ENCODE measurements around the gene FBXO21.
A peak's percentile ranks its signal among the peaks of the same experiment; 100 is the strongest.
"Not testable (repeated sequence)": the region's sequence is repeated elsewhere in the genome, so short reads cannot be mapped to it uniquely, and the experiment has no call there.

FBXO21 gene

DNA sequence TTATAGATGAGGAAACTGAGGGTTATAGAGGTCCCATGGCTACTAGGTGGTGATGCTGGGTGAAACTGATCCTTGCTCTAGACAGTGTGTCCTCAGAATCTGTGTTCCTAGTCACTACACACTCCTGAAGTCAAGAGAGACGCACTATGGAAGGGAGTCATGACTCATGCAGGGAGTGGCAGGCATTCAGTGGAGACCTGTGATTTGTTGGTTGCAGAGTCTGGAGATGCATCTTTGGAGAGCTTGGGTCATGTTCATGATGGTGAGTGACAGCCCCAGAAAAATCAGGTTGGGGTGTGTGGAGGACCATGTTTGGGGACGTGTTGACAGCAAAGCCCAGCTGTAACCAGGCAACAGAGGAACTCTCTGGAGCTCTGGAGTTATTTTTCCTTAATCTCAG is 38.0 kb upstream of the FBXO21 start:
- TF ChIP-seq, protein P1, sequence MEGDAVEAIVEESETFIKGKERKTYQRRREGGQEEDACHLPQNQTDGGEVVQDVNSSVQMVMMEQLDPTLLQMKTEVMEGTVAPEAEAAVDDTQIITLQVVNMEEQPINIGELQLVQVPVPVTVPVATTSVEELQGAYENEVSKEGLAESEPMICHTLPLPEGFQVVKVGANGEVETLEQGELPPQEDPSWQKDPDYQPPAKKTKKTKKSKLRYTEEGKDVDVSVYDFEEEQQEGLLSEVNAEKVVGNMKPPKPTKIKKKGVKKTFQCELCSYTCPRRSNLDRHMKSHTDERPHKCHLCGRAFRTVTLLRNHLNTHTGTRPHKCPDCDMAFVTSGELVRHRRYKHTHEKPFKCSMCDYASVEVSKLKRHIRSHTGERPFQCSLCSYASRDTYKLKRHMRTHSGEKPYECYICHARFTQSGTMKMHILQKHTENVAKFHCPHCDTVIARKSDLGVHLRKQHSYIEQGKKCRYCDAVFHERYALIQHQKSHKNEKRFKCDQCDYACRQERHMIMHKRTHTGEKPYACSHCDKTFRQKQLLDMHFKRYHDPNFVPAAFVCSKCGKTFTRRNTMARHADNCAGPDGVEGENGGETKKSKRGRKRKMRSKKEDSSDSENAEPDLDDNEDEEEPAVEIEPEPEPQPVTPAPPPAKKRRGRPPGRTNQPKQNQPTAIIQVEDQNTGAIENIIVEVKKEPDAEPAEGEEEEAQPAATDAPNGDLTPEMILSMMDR (IDR thresholded peaks at IDR 0.05; ENCODE audit: low read depth, low read length, missing control alignments) = no peak
- no peaks in the 10 kb centered on the region for H3K27me3 ChIP-seq (replicated peaks)
- DNase-seq = peak; percentile 2
- H3K36me3 ChIP-seq (replicated peaks) = no peaks in the 10 kb centered on the region
- H3K27ac ChIP-seq = no peak overlapping the region
- in situ Hi-C loops (cut with HindIII; ENCODE audit: low pct_ligation_motif_present, low sequenced_read_pairs) = loop anchor here (25.0 kb wide), 1 partner anchor 609 kb away; no protein-coding TSS in a partner anchor
- no peak overlapping the region for H3K4me3 ChIP-seq (ENCODE audit: low read depth, low read length)

DNA sequence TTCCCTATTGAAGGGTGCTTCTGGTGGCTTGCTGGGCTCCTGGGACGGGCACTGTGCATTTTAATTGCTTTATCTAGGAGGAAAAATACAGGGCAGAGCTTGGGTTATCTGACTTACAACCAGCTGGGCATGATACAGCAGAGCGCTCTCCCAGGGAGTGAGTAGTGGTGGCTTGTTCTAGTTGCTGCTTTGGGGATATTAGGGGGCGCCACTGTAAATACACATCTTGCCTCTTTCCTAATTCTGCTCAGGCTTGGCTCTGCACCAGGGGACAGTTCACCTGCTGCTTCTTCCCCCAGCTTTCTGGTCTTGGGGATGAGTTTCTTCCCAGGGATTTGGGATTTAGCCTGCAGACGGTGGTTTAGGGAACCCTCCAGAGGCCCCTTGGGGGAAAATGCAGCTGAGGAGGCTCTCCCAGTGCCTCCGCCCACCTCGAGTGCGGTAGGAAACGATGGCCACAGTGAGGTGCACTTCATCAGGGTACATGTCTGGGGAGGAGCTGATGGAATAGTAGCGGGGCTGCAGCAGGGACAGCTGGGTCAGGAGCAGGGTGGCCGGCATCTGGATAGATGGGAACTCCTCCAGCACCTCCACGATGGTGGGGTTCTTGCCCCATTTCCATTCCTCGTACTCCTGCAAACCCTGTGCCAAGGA is 36.9 kb upstream of the FBXO21 start:
- in situ Hi-C loops (cut with HindIII; ENCODE audit: low pct_ligation_motif_present, low sequenced_read_pairs) = loop anchor here (25.0 kb wide), 1 partner anchor 610 kb away; no protein-coding TSS in a partner anchor
- H3K27ac ChIP-seq = no peak overlapping the region
- no peak for DNase-seq
- TF ChIP-seq, protein P1 (IDR thresholded peaks at IDR 0.05; ENCODE audit: low read depth, low read length, missing control alignments) = no peak
- no peaks in the 10 kb centered on the region for H3K27me3 ChIP-seq (replicated peaks)
- no peaks in the 10 kb centered on the region for H3K36me3 ChIP-seq (replicated peaks)
- H3K4me3 ChIP-seq (ENCODE audit: low read depth, low read length) = no peak overlapping the region

DNA sequence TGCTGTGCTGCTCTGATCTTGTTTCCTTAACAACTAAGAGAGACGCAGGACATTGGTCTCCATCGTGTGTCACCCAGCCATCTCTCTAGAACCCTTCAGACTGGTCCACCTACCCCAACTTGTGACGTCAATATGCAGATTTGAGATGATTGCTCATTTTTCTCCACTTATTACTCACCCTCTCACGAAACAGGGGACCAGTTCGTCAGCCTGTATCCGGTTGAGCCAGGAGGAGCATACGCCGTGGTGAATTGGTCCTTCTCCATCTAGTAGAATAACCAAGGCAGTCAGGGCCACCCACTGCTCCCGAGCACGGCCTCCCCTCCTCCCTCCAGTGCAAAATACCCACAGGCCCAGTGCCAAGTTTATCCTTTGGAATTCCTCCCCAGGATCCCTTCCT is 36.2 kb upstream of the FBXO21 start:
- Histone ChIP-seq H3K27me3 (replicated peaks) (no peaks in the 10 kb centered on the region), H3K27ac (no peak overlapping the region), H3K36me3 (replicated peaks) (no peaks in the 10 kb centered on the region), H3K4me3 (ENCODE audit: low read depth, low read length) (no peak overlapping the region)
- no peak for DNase-seq
- TF ChIP-seq, protein P1 (IDR thresholded peaks at IDR 0.05; ENCODE audit: low read depth, low read length, missing control alignments) = no peak
- in situ Hi-C loops (cut with HindIII; ENCODE audit: low pct_ligation_motif_present, low sequenced_read_pairs) = loop anchor here (25.0 kb wide), 1 partner anchor 611 kb away; no protein-coding TSS in a partner anchor

DNA sequence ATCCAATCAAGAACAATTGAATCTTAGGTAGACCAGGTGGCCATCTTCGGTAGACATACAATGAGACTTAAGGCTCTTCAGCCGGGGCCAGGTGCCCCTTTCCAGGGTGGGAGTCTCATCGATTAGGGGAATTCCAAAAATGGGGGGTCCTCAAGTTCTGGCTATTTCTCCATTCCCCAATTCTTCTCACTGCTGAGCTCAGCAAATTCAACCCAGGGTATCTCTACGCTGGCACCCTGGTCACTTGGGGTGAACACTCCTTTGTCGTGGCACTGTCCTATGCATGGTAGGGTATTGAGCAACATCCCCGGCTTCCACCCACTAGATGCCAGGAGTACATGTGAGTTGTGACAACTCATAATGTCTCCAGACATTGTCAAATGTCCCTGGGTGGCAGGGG is 34.9 kb upstream of the FBXO21 start:
- DNase-seq = no peak
- no peaks in the 10 kb centered on the region for H3K27me3 ChIP-seq (replicated peaks)
- in situ Hi-C loops (cut with HindIII; ENCODE audit: low pct_ligation_motif_present, low sequenced_read_pairs) = loop anchor here (25.0 kb wide), 1 partner anchor 612 kb away; no protein-coding TSS in a partner anchor
- H3K36me3 ChIP-seq (replicated peaks) = no peaks in the 10 kb centered on the region
- H3K27ac ChIP-seq = no peak overlapping the region
- TF ChIP-seq, protein P1 (IDR thresholded peaks at IDR 0.05; ENCODE audit: low read depth, low read length, missing control alignments) = no peak
- no peak overlapping the region for H3K4me3 ChIP-seq (ENCODE audit: low read depth, low read length)

DNA sequence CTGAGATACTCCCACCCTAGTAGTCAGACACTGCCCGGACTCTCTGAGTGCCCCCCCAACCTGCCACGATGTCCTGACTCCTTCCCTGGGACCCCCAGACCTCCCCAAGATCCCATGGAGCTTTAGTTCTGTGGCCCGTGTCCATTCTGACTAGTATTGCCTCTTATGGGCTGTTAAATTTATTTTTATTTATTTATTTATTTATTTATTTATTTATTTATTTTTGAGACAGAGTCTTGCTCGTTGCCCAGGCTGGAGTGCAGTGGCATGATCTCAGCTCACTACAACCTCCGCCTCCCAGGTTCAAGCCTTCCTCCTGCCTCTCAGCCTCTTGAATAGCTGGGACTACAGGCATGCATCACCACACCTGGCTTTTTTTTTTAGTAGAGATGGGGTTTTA is 30.7 kb upstream of the FBXO21 start:
- DNase-seq; in situ Hi-C loops (cut with HindIII; ENCODE audit: low pct_ligation_motif_present, low sequenced_read_pairs): not testable (repeated sequence)

DNA sequence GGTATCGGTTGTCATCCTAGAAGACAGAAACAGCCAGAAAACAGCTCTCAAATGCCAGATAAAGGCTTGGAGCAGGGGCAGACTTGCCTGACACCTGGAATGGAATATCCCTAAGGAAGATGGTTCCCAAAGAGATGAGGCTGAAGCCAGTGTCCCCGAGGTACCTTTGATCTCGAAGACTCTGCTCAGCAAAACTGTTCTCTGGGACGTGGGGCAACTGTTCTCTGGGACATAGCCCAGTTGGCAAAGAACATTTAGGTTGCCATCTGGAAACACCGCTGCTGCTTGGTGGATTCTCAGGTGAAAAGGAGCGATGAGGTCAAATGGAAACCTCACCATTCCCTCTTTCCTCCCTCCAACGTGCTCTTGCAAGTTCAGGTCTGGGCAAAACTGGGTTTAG is 27.9 kb upstream of the FBXO21 start:
- no peak for DNase-seq
- Histone ChIP-seq H3K36me3 (replicated peaks) (no peaks in the 10 kb centered on the region), H3K27me3 (replicated peaks) (no peaks in the 10 kb centered on the region), H3K27ac (no peak overlapping the region), H3K4me3 (ENCODE audit: low read depth, low read length) (no peak overlapping the region)
- in situ Hi-C loops (cut with HindIII; ENCODE audit: low pct_ligation_motif_present, low sequenced_read_pairs) = no loop called here
- TF ChIP-seq, protein P1 (IDR thresholded peaks at IDR 0.05; ENCODE audit: low read depth, low read length, missing control alignments) = no peak

More for the DNA sequence above, 30.7 kb upstream of the FBXO21 start:
- not testable (repeated sequence) for H3K27me3 ChIP-seq (replicated peaks); H3K4me3 ChIP-seq (ENCODE audit: low read depth, low read length); H3K36me3 ChIP-seq (replicated peaks); H3K27ac ChIP-seq
